ENCODE data around the gene NLGN3.

- no peak for TF ChIP-seq CTCF (IDR thresholded peaks at IDR 0.05; ENCODE audit: poor library complexity, severe bottlenecking)
- TF ChIP-seq EP300 (conservative IDR thresholded peaks at IDR 0.05; ENCODE audit: poor library complexity, severe bottlenecking) = no peak
- TF ChIP-seq POLR2AphosphoS5 (IDR thresholded peaks at IDR 0.05) = no peak
- no peak for TF ChIP-seq RAD21 (conservative IDR thresholded peaks at IDR 0.05)
Observed at GRCh38 chrX:71159335-71159734, 14.7 kb downstream of the NLGN3 start.

All from neural cell (in vitro differentiated cells).